Endothelial cell of umbilical vein (primary cell): Measurements from ENCODE around the gene TOB2. TPM values are rescaled to one million over a fixed set of nuclear protein-coding genes. Genes with fewer than 3 reads are reported as not detected.

ENCODE experiments used
- BruUV-seq: library from RNA; stranded (reverse); fragments of 400-500 nt; replicated peaks from 2 replicates; lab custom pipeline; 2021; lab: Mats Ljungman, UMichigan
- CTCF ChIA-PET: fragments of 300-600, 350-600 bp; sonication (Branson Sonifier 250); formaldehyde crosslinking; loops from one replicate; lab custom pipeline; 2021; ENCODE audit warnings: antibody characterized with exemption, inconsistent platforms; lab: Charles Lee
- POLR2A ChIA-PET: fragments of 300-600, 350-600 bp; sonication (Branson Sonifier 250); formaldehyde crosslinking; loops from one replicate; lab custom pipeline; 2021; ENCODE audit warnings: antibody characterized with exemption, inconsistent platforms; lab: Charles Lee
- DNase-seq: peaks from one replicate; pipeline ENCODE4 v3.0.0-alpha.2; 2011; ENCODE audit warnings: low read depth, low spot score
- FAIRE-seq: peaks from 2 replicates; lab custom pipeline; 2011; peaks lifted over from hg19 to GRCh38; lab: Jason Lieb, UNC
- H2AFZ ChIP-seq: 2 replicates; pipeline ENCODE4 v1.6.0; 2012; ENCODE audit warnings: low read depth, low read length, control low read depth, inconsistent platforms
- H3K27ac ChIP-seq: 2 replicates; pipeline ENCODE4 v1.5.1; 2011; ENCODE audit warnings: low read depth, mild to moderate bottlenecking, control low read depth, low read length, moderate library complexity; ENCODE audit not compliant: insufficient read depth
- H3K27me3 ChIP-seq, 2 experiments: 2 replicates each; pipeline versions ENCODE4 v1.6.0 to v1.6.1; 2011; ENCODE audit warnings: low read length in 2 of 2, mixed read lengths in 1 of 2; ENCODE audit not compliant: control insufficient read depth in 2 of 2, insufficient read depth in 2 of 2
- H3K36me3 ChIP-seq, 2 experiments: 2 replicates in 1 of 2; 3 replicates in 1 of 2; pipeline ENCODE4 v1.5.1; 2011; ENCODE audit warnings: low read length in 2 of 2, mild to moderate bottlenecking in 1 of 2, moderate library complexity in 1 of 2; ENCODE audit not compliant: control insufficient read depth in 2 of 2, insufficient read depth in 2 of 2; ENCODE audit errors: extremely low read depth in 1 of 2
- H3K4me1 ChIP-seq: 3 replicates; pipeline ENCODE4 v1.5.1; 2011; ENCODE audit warnings: mild to moderate bottlenecking, low read length; ENCODE audit not compliant: control insufficient read depth, insufficient read depth; ENCODE audit errors: extremely low read depth
- H3K4me2 ChIP-seq: 2 replicates; pipeline ENCODE4 v1.6.1; 2011; ENCODE audit warnings: low read length, control low read depth, mixed read lengths; ENCODE audit not compliant: insufficient read depth
- H3K4me3 ChIP-seq, 3 experiments: fragments of 200-600 bp in 1 of 3; sonication (generic), shearing (Covaris generic) in 1 of 3; replicated peaks in 1 of 3; 2 replicates each; pipeline ENCODE4 v1.5.1; 2011 to 2016; ENCODE audit warnings: control low read depth in 3 of 3, low read length in 3 of 3, mild to moderate bottlenecking in 2 of 3, inconsistent platforms in 1 of 3, low read depth in 1 of 3, moderate library complexity in 1 of 3; ENCODE audit not compliant: insufficient read depth in 1 of 3
- H3K79me2 ChIP-seq: 2 replicates; pipeline ENCODE4 v1.6.0; 2012; ENCODE audit warnings: low read length, inconsistent platforms; ENCODE audit not compliant: control insufficient read depth, insufficient read depth
- H3K9ac ChIP-seq: replicated peaks from 2 replicates; pipeline ENCODE3; 2011; ENCODE audit warnings: low read length, control low read depth; ENCODE audit not compliant: insufficient read depth; ENCODE audit errors: extremely low read depth
- H3K9me1 ChIP-seq: replicated peaks from 3 replicates; pipeline ENCODE4 v1.6.0; 2011; ENCODE audit warnings: mild to moderate bottlenecking, low read length; ENCODE audit not compliant: control insufficient read depth, insufficient read depth; ENCODE audit errors: extremely low read depth
- H3K9me3 ChIP-seq: replicated peaks from 2 replicates; pipeline ENCODE4 v1.5.1; 2012; ENCODE audit warnings: low read length, inconsistent platforms; ENCODE audit not compliant: control insufficient read depth, insufficient read depth
- H4K20me1 ChIP-seq: replicated peaks from 2 replicates; pipeline ENCODE3; 2011; ENCODE audit warnings: mild to moderate bottlenecking, low read length; ENCODE audit not compliant: control insufficient read depth, insufficient read depth; ENCODE audit errors: extremely low read depth
- EZH2 ChIP-seq: IDR thresholded peaks from 2 replicates; pipeline ENCODE4 v1.6.1; 2012; ENCODE audit warnings: borderline replicate concordance, low read depth, mild to moderate bottlenecking, moderate library complexity, low read length, inconsistent platforms; ENCODE audit not compliant: severe bottlenecking
- FOS ChIP-seq: IDR thresholded peaks from 2 replicates; pipeline ENCODE4 v1.6.1; 2011; ENCODE audit warnings: mild to moderate bottlenecking, low read length, moderate library complexity, borderline replicate concordance; ENCODE audit not compliant: insufficient read depth
- GATA2 ChIP-seq: IDR thresholded peaks from 2 replicates; pipeline ENCODE4 v1.7.0; 2011; ENCODE audit warnings: low read depth, mild to moderate bottlenecking, moderate library complexity, mixed read lengths, low read length; ENCODE audit not compliant: insufficient read length, insufficient read depth
- JUN ChIP-seq: IDR thresholded peaks from 2 replicates; pipeline ENCODE4 v1.6.1; 2011; ENCODE audit warnings: borderline replicate concordance, low read depth; ENCODE audit not compliant: insufficient read length, insufficient read depth
- MYC ChIP-seq: IDR thresholded peaks from one replicate; pipeline ENCODE4 v1.6.1; 2011; ENCODE audit warnings: mild to moderate bottlenecking, low read depth, low read length
- POLR2A ChIP-seq: IDR thresholded peaks from 2 replicates; pipeline ENCODE4 v1.6.1; 2012; ENCODE audit warnings: low read depth, mild to moderate bottlenecking, control low read depth, low read length
- POLR2AphosphoS5 ChIP-seq: IDR thresholded peaks from 2 replicates; pipeline ENCODE4 v1.6.1; 2012; ENCODE audit warnings: low read depth, mild to moderate bottlenecking, control low read depth, low read length, moderate library complexity; ENCODE audit not compliant: insufficient read depth
- dilution Hi-C: fragments of 300-500 bp; cut with MboI; formaldehyde crosslinking; loops from one replicate; pipeline ENCODE4 v1.15.0; 2019; ENCODE audit warnings: low sequenced_read_pairs; ENCODE audit not compliant: extremely low pct_ligation_motif_present
- intact Hi-C: fragments of 100-400 bp; cut with micrococcal nuclease; formaldehyde crosslinking; loops from one replicate; pipeline ENCODE4 v1.10.0; 2022
- polyA plus RNA-seq, 4 experiments: library from polyadenylated mRNA; depleted of rRNA in 3 of 4; stranded (reverse) in 3 of 4; unstranded in 1 of 4; fragments of >200 nt; gene quantifications; 2 replicates each; pipeline versions ENCODE4 v1.2.1 to v1.2.3, GENCODE V29; 2011 to 2012; ENCODE audit warnings: missing spikeins in 1 of 4
- total RNA-seq: library from RNA; stranded (reverse); gene quantifications from 2 replicates; pipeline ENCODE4 v1.2.3, GENCODE V29; 2021
- TF ChIP-seq, protein P1 (sequence below), 2 donors: IDR thresholded peaks; 1 replicate in 1 of 2; 2 replicates in 1 of 2; pipeline ENCODE4 v1.5.1; 2011; ENCODE audit warnings: low read length in 2 of 2, mild to moderate bottlenecking in 2 of 2, moderate library complexity in 2 of 2, control low read depth in 1 of 2, inconsistent platforms in 1 of 2, low read depth in 1 of 2; ENCODE audit not compliant: insufficient read depth in 1 of 2; ENCODE audit errors: extremely low read depth in 1 of 2
- TF ChIP-seq, protein P2 (sequence below): IDR thresholded peaks from 2 replicates; pipeline ENCODE4 v1.6.1; 2011; ENCODE audit not compliant: insufficient read depth, insufficient read length

Gene TOB2
- total and polyA plus RNA-seq, 2 donors (not counting 3 experiments of a cell fraction or from before 2014, with no cell fraction given) = 21.7 to 44.7 TPM

GRCh38 chr22:41479671-41480396 lies 33.2 kb upstream of the TOB2 start:
- BruUV-seq = no TSS peak
- Histone ChIP-seq H3K79me2 (peaks cover 67% of the 10 kb centered on the region), H3K9me3 (no peaks in the 10 kb centered on the region), H3K9me1 (no peaks in the 10 kb centered on the region), H3K27me3 (no peaks in the 10 kb centered on the region), H3K4me2 (no peak overlapping the region), H3K9ac (no peak overlapping the region), H3K27ac (no peak overlapping the region), H2AFZ (no peak overlapping the region), H3K4me3 (no peak overlapping the region), H4K20me1 (no peaks in the 10 kb centered on the region), H3K4me1 (no peaks in the 10 kb centered on the region), H3K36me3 (no peaks in the 10 kb centered on the region)
- CTCF ChIA-PET = interaction anchor here (0.8 to 1.6 kb wide), 5 partner anchors 11 to 47 kb away, joined by 3 to 8 read pairs (median 4); partner anchors contain the start of genes ACO2 and PHF5A
- intact Hi-C loops = no loop called here
- no peak for FAIRE-seq
- dilution Hi-C loops = no loop called here
- no peak for DNase-seq
- POLR2A ChIA-PET = interaction anchor here (1.3 kb wide), 1 partner anchor 11 kb away, joined by 3 read pairs; the partner anchor contains the start of genes ACO2 and PHF5A
- TF ChIP-seq FOS (no peak), JUN (no peak), EZH2 (no peak), GATA2 (no peak), POLR2A (no peak), MYC (no peak), POLR2AphosphoS5 (no peak)
- TF ChIP-seq, protein P1, sequence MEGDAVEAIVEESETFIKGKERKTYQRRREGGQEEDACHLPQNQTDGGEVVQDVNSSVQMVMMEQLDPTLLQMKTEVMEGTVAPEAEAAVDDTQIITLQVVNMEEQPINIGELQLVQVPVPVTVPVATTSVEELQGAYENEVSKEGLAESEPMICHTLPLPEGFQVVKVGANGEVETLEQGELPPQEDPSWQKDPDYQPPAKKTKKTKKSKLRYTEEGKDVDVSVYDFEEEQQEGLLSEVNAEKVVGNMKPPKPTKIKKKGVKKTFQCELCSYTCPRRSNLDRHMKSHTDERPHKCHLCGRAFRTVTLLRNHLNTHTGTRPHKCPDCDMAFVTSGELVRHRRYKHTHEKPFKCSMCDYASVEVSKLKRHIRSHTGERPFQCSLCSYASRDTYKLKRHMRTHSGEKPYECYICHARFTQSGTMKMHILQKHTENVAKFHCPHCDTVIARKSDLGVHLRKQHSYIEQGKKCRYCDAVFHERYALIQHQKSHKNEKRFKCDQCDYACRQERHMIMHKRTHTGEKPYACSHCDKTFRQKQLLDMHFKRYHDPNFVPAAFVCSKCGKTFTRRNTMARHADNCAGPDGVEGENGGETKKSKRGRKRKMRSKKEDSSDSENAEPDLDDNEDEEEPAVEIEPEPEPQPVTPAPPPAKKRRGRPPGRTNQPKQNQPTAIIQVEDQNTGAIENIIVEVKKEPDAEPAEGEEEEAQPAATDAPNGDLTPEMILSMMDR (IDR thresholded peaks at IDR 0.05; ENCODE audit: extremely low read depth in 1 of 2, insufficient read depth in 1 of 2, low read depth in 1 of 2, low read length in 2 of 2) = no peak
- TF ChIP-seq, protein P2, sequence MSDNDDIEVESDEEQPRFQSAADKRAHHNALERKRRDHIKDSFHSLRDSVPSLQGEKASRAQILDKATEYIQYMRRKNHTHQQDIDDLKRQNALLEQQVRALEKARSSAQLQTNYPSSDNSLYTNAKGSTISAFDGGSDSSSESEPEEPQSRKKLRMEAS = no peak
